ENCODE results near the gene KIF13A. TPM values are rescaled to one million over a fixed set of nuclear protein-coding genes. Genes with fewer than 3 reads are reported as not detected.

The KIF13A gene
- total RNA-seq, 4 donors from 2014 or later = 36.3 to 47.5 (median 38.1) TPM

DNA sequence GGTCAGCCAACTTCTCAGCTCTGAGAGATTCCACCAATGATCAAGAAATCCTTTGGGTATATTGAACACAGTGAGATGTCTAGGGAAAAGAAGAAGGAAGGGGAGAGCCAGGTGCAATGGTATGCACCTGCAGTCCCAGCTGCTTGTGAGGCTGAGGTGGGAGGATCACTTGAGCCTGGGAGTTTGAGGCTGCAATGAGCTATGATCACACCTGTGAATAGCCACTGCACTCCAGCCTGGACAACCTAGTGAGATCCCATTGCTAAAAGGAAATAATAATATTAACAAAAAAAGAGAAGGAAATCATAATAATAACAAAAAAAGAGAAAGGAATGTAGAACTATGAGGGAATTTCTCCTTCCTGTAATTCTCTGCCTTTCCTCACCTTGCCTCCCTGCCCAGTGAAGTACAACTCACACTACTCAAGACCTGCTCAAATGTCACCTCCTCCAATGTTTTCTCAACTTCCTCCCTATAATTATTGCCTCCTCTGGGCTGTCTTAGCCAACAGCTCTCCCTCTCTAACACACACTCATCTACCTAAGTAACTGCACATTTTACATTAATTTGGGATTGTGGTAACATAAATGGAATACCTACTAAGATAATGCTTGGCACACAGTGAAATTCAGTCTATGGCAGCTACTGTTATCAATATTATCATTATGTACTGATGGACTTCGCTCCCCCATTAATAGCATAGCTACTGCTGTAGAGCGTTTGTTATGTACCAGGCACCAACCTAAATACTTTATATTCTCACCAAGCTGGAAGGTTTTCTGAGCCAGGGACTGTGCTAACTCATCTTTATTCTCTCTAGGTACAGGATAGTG is 103.6 kb downstream of the KIF13A start:
- Histone ChIP-seq H3K27ac (no peak overlapping the region), H3K27me3 (no peaks in the 10 kb centered on the region), H3K36me3 (no peaks in the 10 kb centered on the region), H3K9me3 (no peaks in the 10 kb centered on the region), H3K4me3 (no peak overlapping the region), H3K4me1 (peaks cover 0 to 15% (median 3%) of the 10 kb centered on the region in 4 donors)
- TF ChIP-seq POLR2A (IDR thresholded peaks at IDR 0.05) = no peak
- TF ChIP-seq POLR2AphosphoS5 (IDR thresholded peaks at IDR 0.05) = no peak
- intact Hi-C loops (cut with DNase I; ENCODE audit: low total_unique reads) = no loop called here
- no peak for DNase-seq
- WGBS, 2 donors (ENCODE audit: low coverage in 1 of 2) = 89 to 100% methylated on average over 1 to 2 of the region's 2 CpGs
- in situ Hi-C loops (cut with MboI; ENCODE audit: low pct_ligation_motif_present in 1 of 4, low pct_unique_long_range_greater_than_20kb in 1 of 4, low sequenced_read_pairs in 3 of 4) = no loop called here

- H3K27me3 ChIP-seq = no peaks in the 10 kb centered on the region
- WGBS, 2 donors (ENCODE audit: low coverage in 1 of 2) = 79 to 92% methylated on average over 4 to 11 of the region's 11 CpGs
- TF ChIP-seq CTCF (IDR thresholded peaks at IDR 0.05) (no peak), POLR2AphosphoS5 (IDR thresholded peaks at IDR 0.05) (no peak), EP300 (IDR thresholded peaks at IDR 0.05; ENCODE audit: low read depth) (no peak), POLR2A (IDR thresholded peaks at IDR 0.05) (no peak)
Observed at GRCh38 chr6:17881085-17881858, 106.2 kb downstream of the KIF13A start.

DNA sequence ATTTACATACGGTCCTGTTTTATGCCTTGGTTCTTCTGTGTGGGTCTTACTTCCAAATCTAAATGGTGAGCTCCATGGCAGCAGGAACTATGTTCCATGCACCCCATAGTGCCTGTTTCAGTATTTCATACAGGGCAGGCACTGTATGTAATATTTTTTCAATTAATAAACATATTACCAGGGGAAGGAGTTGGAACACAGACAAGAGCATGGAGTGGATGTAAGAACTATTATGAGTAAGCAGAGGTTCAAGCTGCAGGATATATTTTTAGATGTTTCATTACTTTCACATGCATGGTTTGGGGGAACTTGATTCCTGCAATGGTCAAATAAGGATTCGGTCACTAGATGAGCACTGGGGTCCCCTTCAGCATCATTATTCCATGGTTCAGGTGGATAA is 108.3 kb downstream of the KIF13A start:
- Histone ChIP-seq H3K4me3 (no peak overlapping the region), H3K9me3 (no peaks in the 10 kb centered on the region), H3K36me3 (no peaks in the 10 kb centered on the region), H3K27me3 (no peaks in the 10 kb centered on the region), H3K4me1 (peaks cover 0 to 7% (median 0%) of the 10 kb centered on the region in 4 donors), H3K27ac (no peak overlapping the region)
- TF ChIP-seq POLR2AphosphoS5 (IDR thresholded peaks at IDR 0.05) = no peak
- TF ChIP-seq EP300 (IDR thresholded peaks at IDR 0.05; ENCODE audit: low read depth) = no peak
- no peak for TF ChIP-seq CTCF (IDR thresholded peaks at IDR 0.05)
- TF ChIP-seq POLR2A (IDR thresholded peaks at IDR 0.05) = no peak
- intact Hi-C loops (cut with DNase I; ENCODE audit: low total_unique reads) (loop anchor here (10.0 kb wide), 1 partner anchor 46 kb away; no protein-coding TSS in a partner anchor), in situ Hi-C loops (cut with MboI; ENCODE audit: low pct_ligation_motif_present in 1 of 4, low pct_unique_long_range_greater_than_20kb in 1 of 4, low sequenced_read_pairs in 3 of 4) (no loop called here)
- no peak for DNase-seq
- 70 to 72% methylated on average over 2 of the region's 2 CpGs for WGBS, 2 donors (ENCODE audit: low coverage in 1 of 2)

More at GRCh38 chr6:17881085-17881858, 106.2 kb downstream of the KIF13A start:
- H3K4me3 ChIP-seq = no peak overlapping the region
- no peak for DNase-seq
- intact Hi-C loops (cut with DNase I; ENCODE audit: low total_unique reads) = no loop called here
- H3K27ac ChIP-seq = no peak overlapping the region
- H3K36me3 ChIP-seq = no peaks in the 10 kb centered on the region
- in situ Hi-C loops (cut with MboI; ENCODE audit: low pct_ligation_motif_present in 1 of 4, low pct_unique_long_range_greater_than_20kb in 1 of 4, low sequenced_read_pairs in 3 of 4) = no loop called here
- no peaks in the 10 kb centered on the region for H3K9me3 ChIP-seq
- peaks cover 0 to 18% (median 3%) of the 10 kb centered on the region in 4 donors for H3K4me1 ChIP-seq

DNA sequence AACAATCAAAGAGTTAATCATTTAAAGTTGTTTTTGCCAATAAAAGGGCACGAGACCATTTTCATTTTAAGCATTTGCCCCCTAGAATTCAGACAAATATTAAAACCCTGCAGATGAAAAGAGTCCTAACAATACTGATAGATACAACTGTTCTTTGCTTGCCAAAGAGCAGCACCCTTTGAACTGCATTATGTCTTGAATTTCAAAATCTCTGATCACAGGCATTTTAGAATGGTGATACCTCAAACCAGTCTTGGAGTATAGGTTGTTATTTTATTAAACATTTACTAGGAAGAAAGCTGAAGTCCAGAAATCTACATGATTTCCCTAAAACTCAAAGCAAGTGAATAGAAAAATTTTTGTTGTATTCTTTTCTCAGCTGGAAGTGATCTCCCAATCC is 108.7 kb downstream of the KIF13A start:
- TF ChIP-seq EP300 (IDR thresholded peaks at IDR 0.05; ENCODE audit: low read depth) (no peak), CTCF (IDR thresholded peaks at IDR 0.05) (no peak), POLR2A (IDR thresholded peaks at IDR 0.05) (no peak), POLR2AphosphoS5 (IDR thresholded peaks at IDR 0.05) (no peak)
- 83 to 100% methylated on average over 1 of the region's 1 CpG for WGBS, 2 donors (ENCODE audit: low coverage in 1 of 2)
- H3K36me3 ChIP-seq = no peaks in the 10 kb centered on the region
- no peak for DNase-seq
- no peaks in the 10 kb centered on the region for H3K9me3 ChIP-seq
- H3K4me1 ChIP-seq = peaks cover 0 to 7% (median 0%) of the 10 kb centered on the region in 4 donors
- in situ Hi-C loops (cut with MboI; ENCODE audit: low pct_ligation_motif_present in 1 of 4, low pct_unique_long_range_greater_than_20kb in 1 of 4, low sequenced_read_pairs in 3 of 4) = no loop called here
- no peaks in the 10 kb centered on the region for H3K27me3 ChIP-seq
- no peak overlapping the region for H3K27ac ChIP-seq
- intact Hi-C loops (cut with DNase I; ENCODE audit: low total_unique reads) = loop anchor here (10.0 kb wide), 1 partner anchor 46 kb away; no protein-coding TSS in a partner anchor
- H3K4me3 ChIP-seq = no peak overlapping the region
